AG04449 (cell line): ENCODE results near the gene SSRP1.

Experiments used
- CTCF ChIA-PET: fragments of 350-600 bp; formaldehyde crosslinking; extraction: SDS; loops from one replicate; lab custom pipeline; 2021; ENCODE audit warnings: antibody characterized with exemption; lab: Yijun Ruan, JAX
- POLR2A ChIA-PET: fragments of 400-600, 350-600 bp; formaldehyde crosslinking; extraction: SDS; loops from one replicate; lab custom pipeline; 2020; ENCODE audit warnings: antibody characterized with exemption, inconsistent platforms; lab: Yijun Ruan, JAX
- DNase-seq: peaks from one replicate; pipeline ENCODE4 v3.0.0-alpha.2; 2010; ENCODE audit warnings: low read depth, low spot score
- H3K4me3 ChIP-seq: 2 replicates; pipeline ENCODE4 v1.5.1; 2011; ENCODE audit warnings: low read depth, mild to moderate bottlenecking, control low read depth, low read length
- CTCF ChIP-seq: IDR thresholded peaks from one replicate; pipeline ENCODE4 v1.5.1; 2011; ENCODE audit warnings: mild to moderate bottlenecking, moderate library complexity, low read length, control low read depth, inconsistent platforms; ENCODE audit not compliant: insufficient read depth; ENCODE audit errors: missing control alignments

The SSRP1 gene

GRCh38 chr11:57357310-57357709 lies 21.6 kb upstream of the SSRP1 start:
- CTCF ChIA-PET: interaction anchor here (0.8 to 5.7 kb wide), 5 partner anchors 10 to 170 kb away, joined by 3 to 40 read pairs (median 4); no protein-coding TSS in a partner anchor
- no peak overlapping the region for H3K4me3 ChIP-seq
- no peak for TF ChIP-seq CTCF
- DNase-seq: no peak
- POLR2A ChIA-PET: no interaction called here

- ChIA-PET CTCF (interaction anchor here (0.6 to 5.7 kb wide), 6 partner anchors 9 to 1156 kb away, joined by 3 to 40 read pairs (median 4); no protein-coding TSS in a partner anchor), POLR2A (no interaction called here)
Measured at GRCh38 chr11:57356268-57356667, 20.6 kb upstream of the SSRP1 start.

GRCh38 chr11:57354699-57355098 lies 19.0 kb upstream of the SSRP1 start:
- POLR2A ChIA-PET: no interaction called here
- CTCF ChIA-PET: interaction anchor here (5.7 kb wide), 1 partner anchor 7 kb away, joined by 40 read pairs; no protein-coding TSS in a partner anchor
- DNase-seq: no peak

More at GRCh38 chr11:57356268-57356667, 20.6 kb upstream of the SSRP1 start:
- DNase-seq: no peak
- no peak for TF ChIP-seq CTCF
- H3K4me3 ChIP-seq: no peak overlapping the region

GRCh38 chr11:57353852-57354251 lies 18.2 kb upstream of the SSRP1 start:
- no peak overlapping the region for H3K4me3 ChIP-seq
- no peak for TF ChIP-seq CTCF
- DNase-seq: no peak
- ChIA-PET POLR2A (no interaction called here), CTCF (interaction anchor here (1.0 to 10.0 kb wide), 4 partner anchors 17 to 214 kb away, joined by 3 to 161 read pairs (median 6); partner anchors contain the start of genes TIMM10 and UBE2L6)

More at GRCh38 chr11:57354699-57355098, 19.0 kb upstream of the SSRP1 start:
- no peak overlapping the region for H3K4me3 ChIP-seq
- no peak for TF ChIP-seq CTCF

- POLR2A ChIA-PET: no interaction called here
- no peak for DNase-seq
- no peak for TF ChIP-seq CTCF
- CTCF ChIA-PET: interaction anchor here (0.8 to 10.0 kb wide), 13 partner anchors 11 to 1160 kb away, joined by 3 to 161 read pairs (median 4); partner anchors contain the start of genes TIMM10 and UBE2L6
- H3K4me3 ChIP-seq: no peak overlapping the region
Measured at GRCh38 chr11:57353446-57353845, 17.8 kb upstream of the SSRP1 start.

GRCh38 chr11:57353036-57353435 lies 17.3 kb upstream of the SSRP1 start:
- no peak overlapping the region for H3K4me3 ChIP-seq
- no peak for DNase-seq
- TF ChIP-seq CTCF: no peak
- POLR2A ChIA-PET: no interaction called here
- CTCF ChIA-PET: interaction anchor here (0.8 to 10.0 kb wide), 18 partner anchors 8 to 1160 kb away, joined by 3 to 161 read pairs (median 4); partner anchors contain the start of genes SLC43A1, TIMM10 and UBE2L6
